Endothelial cell of umbilical vein (primary cell): ENCODE data around the gene NHS. TPM values are rescaled to one million over a fixed set of nuclear protein-coding genes. Genes with fewer than 3 reads are reported as not detected.

Experiments
- BruUV-seq: library from RNA; stranded (reverse); fragments of 400-500 nt; replicated peaks from 2 replicates; lab custom pipeline; 2021; lab: Mats Ljungman, UMichigan
- CTCF ChIA-PET: fragments of 300-600, 350-600 bp; sonication (Branson Sonifier 250); formaldehyde crosslinking; loops from one replicate; lab custom pipeline; 2021; ENCODE audit warnings: antibody characterized with exemption, inconsistent platforms; lab: Charles Lee
- POLR2A ChIA-PET: fragments of 300-600, 350-600 bp; sonication (Branson Sonifier 250); formaldehyde crosslinking; loops from one replicate; lab custom pipeline; 2021; ENCODE audit warnings: antibody characterized with exemption, inconsistent platforms; lab: Charles Lee
- DNase-seq: peaks from one replicate; pipeline ENCODE4 v3.0.0-alpha.2; 2011; ENCODE audit warnings: low read depth, low spot score
- FAIRE-seq: peaks from 2 replicates; lab custom pipeline; 2011; peaks lifted over from hg19 to GRCh38; lab: Jason Lieb, UNC
- H2AFZ ChIP-seq: 2 replicates; pipeline ENCODE4 v1.6.0; 2012; ENCODE audit warnings: low read depth, low read length, control low read depth, inconsistent platforms
- H3K27ac ChIP-seq: 2 replicates; pipeline ENCODE4 v1.5.1; 2011; ENCODE audit warnings: low read depth, mild to moderate bottlenecking, control low read depth, low read length, moderate library complexity; ENCODE audit not compliant: insufficient read depth
- H3K27me3 ChIP-seq, 2 experiments: 2 replicates each; pipeline versions ENCODE4 v1.6.0 to v1.6.1; 2011; ENCODE audit warnings: low read length in 2 of 2, mixed read lengths in 1 of 2; ENCODE audit not compliant: control insufficient read depth in 2 of 2, insufficient read depth in 2 of 2
- H3K36me3 ChIP-seq, 2 experiments: 2 replicates in 1 of 2; 3 replicates in 1 of 2; pipeline ENCODE4 v1.5.1; 2011; ENCODE audit warnings: low read length in 2 of 2, mild to moderate bottlenecking in 1 of 2, moderate library complexity in 1 of 2; ENCODE audit not compliant: control insufficient read depth in 2 of 2, insufficient read depth in 2 of 2; ENCODE audit errors: extremely low read depth in 1 of 2
- H3K4me1 ChIP-seq: 3 replicates; pipeline ENCODE4 v1.5.1; 2011; ENCODE audit warnings: mild to moderate bottlenecking, low read length; ENCODE audit not compliant: control insufficient read depth, insufficient read depth; ENCODE audit errors: extremely low read depth
- H3K4me2 ChIP-seq: 2 replicates; pipeline ENCODE4 v1.6.1; 2011; ENCODE audit warnings: low read length, control low read depth, mixed read lengths; ENCODE audit not compliant: insufficient read depth
- H3K4me3 ChIP-seq, 3 experiments: fragments of 200-600 bp in 1 of 3; sonication (generic), shearing (Covaris generic) in 1 of 3; replicated peaks in 1 of 3; 2 replicates each; pipeline ENCODE4 v1.5.1; 2011 to 2016; ENCODE audit warnings: control low read depth in 3 of 3, low read length in 3 of 3, mild to moderate bottlenecking in 2 of 3, inconsistent platforms in 1 of 3, low read depth in 1 of 3, moderate library complexity in 1 of 3; ENCODE audit not compliant: insufficient read depth in 1 of 3
- H3K79me2 ChIP-seq: 2 replicates; pipeline ENCODE4 v1.6.0; 2012; ENCODE audit warnings: low read length, inconsistent platforms; ENCODE audit not compliant: control insufficient read depth, insufficient read depth
- H3K9ac ChIP-seq: replicated peaks from 2 replicates; pipeline ENCODE3; 2011; ENCODE audit warnings: low read length, control low read depth; ENCODE audit not compliant: insufficient read depth; ENCODE audit errors: extremely low read depth
- H3K9me1 ChIP-seq: replicated peaks from 3 replicates; pipeline ENCODE4 v1.6.0; 2011; ENCODE audit warnings: mild to moderate bottlenecking, low read length; ENCODE audit not compliant: control insufficient read depth, insufficient read depth; ENCODE audit errors: extremely low read depth
- H3K9me3 ChIP-seq: replicated peaks from 2 replicates; pipeline ENCODE4 v1.5.1; 2012; ENCODE audit warnings: low read length, inconsistent platforms; ENCODE audit not compliant: control insufficient read depth, insufficient read depth
- H4K20me1 ChIP-seq: replicated peaks from 2 replicates; pipeline ENCODE3; 2011; ENCODE audit warnings: mild to moderate bottlenecking, low read length; ENCODE audit not compliant: control insufficient read depth, insufficient read depth; ENCODE audit errors: extremely low read depth
- CTCF ChIP-seq, 2 donors: IDR thresholded peaks; 1 replicate in 1 of 2; 2 replicates in 1 of 2; pipeline ENCODE4 v1.5.1; 2011; ENCODE audit warnings: low read length in 2 of 2, mild to moderate bottlenecking in 2 of 2, moderate library complexity in 2 of 2, control low read depth in 1 of 2, inconsistent platforms in 1 of 2, low read depth in 1 of 2; ENCODE audit not compliant: insufficient read depth in 1 of 2; ENCODE audit errors: extremely low read depth in 1 of 2
- EZH2 ChIP-seq: IDR thresholded peaks from 2 replicates; pipeline ENCODE4 v1.6.1; 2012; ENCODE audit warnings: borderline replicate concordance, low read depth, mild to moderate bottlenecking, moderate library complexity, low read length, inconsistent platforms; ENCODE audit not compliant: severe bottlenecking
- FOS ChIP-seq: IDR thresholded peaks from 2 replicates; pipeline ENCODE4 v1.6.1; 2011; ENCODE audit warnings: mild to moderate bottlenecking, low read length, moderate library complexity, borderline replicate concordance; ENCODE audit not compliant: insufficient read depth
- GATA2 ChIP-seq: IDR thresholded peaks from 2 replicates; pipeline ENCODE4 v1.7.0; 2011; ENCODE audit warnings: low read depth, mild to moderate bottlenecking, moderate library complexity, mixed read lengths, low read length; ENCODE audit not compliant: insufficient read length, insufficient read depth
- JUN ChIP-seq: IDR thresholded peaks from 2 replicates; pipeline ENCODE4 v1.6.1; 2011; ENCODE audit warnings: borderline replicate concordance, low read depth; ENCODE audit not compliant: insufficient read length, insufficient read depth
- MYC ChIP-seq: IDR thresholded peaks from one replicate; pipeline ENCODE4 v1.6.1; 2011; ENCODE audit warnings: mild to moderate bottlenecking, low read depth, low read length
- POLR2A ChIP-seq: IDR thresholded peaks from 2 replicates; pipeline ENCODE4 v1.6.1; 2012; ENCODE audit warnings: low read depth, mild to moderate bottlenecking, control low read depth, low read length
- POLR2AphosphoS5 ChIP-seq: IDR thresholded peaks from 2 replicates; pipeline ENCODE4 v1.6.1; 2012; ENCODE audit warnings: low read depth, mild to moderate bottlenecking, control low read depth, low read length, moderate library complexity; ENCODE audit not compliant: insufficient read depth
- dilution Hi-C: fragments of 300-500 bp; cut with MboI; formaldehyde crosslinking; loops from one replicate; pipeline ENCODE4 v1.15.0; 2019; ENCODE audit warnings: low sequenced_read_pairs; ENCODE audit not compliant: extremely low pct_ligation_motif_present
- intact Hi-C: fragments of 100-400 bp; cut with micrococcal nuclease; formaldehyde crosslinking; loops from one replicate; pipeline ENCODE4 v1.10.0; 2022
- polyA plus RNA-seq, 4 experiments: library from polyadenylated mRNA; depleted of rRNA in 3 of 4; stranded (reverse) in 3 of 4; unstranded in 1 of 4; fragments of >200 nt; gene quantifications; 2 replicates each; pipeline versions ENCODE4 v1.2.1 to v1.2.3, GENCODE V29; 2011 to 2012; ENCODE audit warnings: missing spikeins in 1 of 4
- total RNA-seq: library from RNA; stranded (reverse); gene quantifications from 2 replicates; pipeline ENCODE4 v1.2.3, GENCODE V29; 2021
- TF ChIP-seq, protein P1 (sequence below): IDR thresholded peaks from 2 replicates; pipeline ENCODE4 v1.6.1; 2011; ENCODE audit not compliant: insufficient read depth, insufficient read length

Gene NHS
- total and polyA plus RNA-seq, 2 donors (not counting 3 experiments of a cell fraction or from before 2014, with no cell fraction given), result 0.07 to 0.46 TPM

- no peak for FAIRE-seq
- no TSS peak for BruUV-seq
- CTCF ChIA-PET, result no interaction called here
- H3K79me2 ChIP-seq, result no peaks in the 10 kb centered on the region
- TF ChIP-seq CTCF (IDR thresholded peaks at IDR 0.05; ENCODE audit: extremely low read depth in 1 of 2, insufficient read depth in 1 of 2, low read depth in 1 of 2, low read length in 2 of 2) (no peak), MYC (no peak), POLR2AphosphoS5 (no peak), GATA2 (no peak), EZH2 (no peak), POLR2A (no peak), JUN (no peak), FOS (no peak)
- TF ChIP-seq, protein P1, sequence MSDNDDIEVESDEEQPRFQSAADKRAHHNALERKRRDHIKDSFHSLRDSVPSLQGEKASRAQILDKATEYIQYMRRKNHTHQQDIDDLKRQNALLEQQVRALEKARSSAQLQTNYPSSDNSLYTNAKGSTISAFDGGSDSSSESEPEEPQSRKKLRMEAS, result no peak
- DNase-seq, result no peak
- peaks cover 13 to 27% of the 10 kb centered on the region in 2 experiments for H3K27me3 ChIP-seq
- H2AFZ ChIP-seq, result no peak overlapping the region
- no peak overlapping the region for H3K27ac ChIP-seq
- no peaks in the 10 kb centered on the region for H3K9me1 ChIP-seq
- dilution Hi-C loops (no loop called here), intact Hi-C loops (loop anchor here (5.0 kb wide), 1 partner anchor 145 kb away; no protein-coding TSS in a partner anchor)
- H3K4me3 ChIP-seq, result no peak overlapping the region
- no peaks in the 10 kb centered on the region for H3K36me3 ChIP-seq
- H4K20me1 ChIP-seq, result no peaks in the 10 kb centered on the region
- no peaks in the 10 kb centered on the region for H3K9me3 ChIP-seq
- no peak overlapping the region for H3K4me2 ChIP-seq
- no peaks in the 10 kb centered on the region for H3K4me1 ChIP-seq
- POLR2A ChIA-PET, result no interaction called here
- H3K9ac ChIP-seq, result no peak overlapping the region
Measured at GRCh38 chrX:17377795-17378194, 2.8 kb downstream of the NHS start.
